Measurements from ENCODE around the gene SMARCA1. TPM values are rescaled to one million over a fixed set of nuclear protein-coding genes. Genes with fewer than 3 reads are reported as not detected.

SMARCA1 gene, protein sequence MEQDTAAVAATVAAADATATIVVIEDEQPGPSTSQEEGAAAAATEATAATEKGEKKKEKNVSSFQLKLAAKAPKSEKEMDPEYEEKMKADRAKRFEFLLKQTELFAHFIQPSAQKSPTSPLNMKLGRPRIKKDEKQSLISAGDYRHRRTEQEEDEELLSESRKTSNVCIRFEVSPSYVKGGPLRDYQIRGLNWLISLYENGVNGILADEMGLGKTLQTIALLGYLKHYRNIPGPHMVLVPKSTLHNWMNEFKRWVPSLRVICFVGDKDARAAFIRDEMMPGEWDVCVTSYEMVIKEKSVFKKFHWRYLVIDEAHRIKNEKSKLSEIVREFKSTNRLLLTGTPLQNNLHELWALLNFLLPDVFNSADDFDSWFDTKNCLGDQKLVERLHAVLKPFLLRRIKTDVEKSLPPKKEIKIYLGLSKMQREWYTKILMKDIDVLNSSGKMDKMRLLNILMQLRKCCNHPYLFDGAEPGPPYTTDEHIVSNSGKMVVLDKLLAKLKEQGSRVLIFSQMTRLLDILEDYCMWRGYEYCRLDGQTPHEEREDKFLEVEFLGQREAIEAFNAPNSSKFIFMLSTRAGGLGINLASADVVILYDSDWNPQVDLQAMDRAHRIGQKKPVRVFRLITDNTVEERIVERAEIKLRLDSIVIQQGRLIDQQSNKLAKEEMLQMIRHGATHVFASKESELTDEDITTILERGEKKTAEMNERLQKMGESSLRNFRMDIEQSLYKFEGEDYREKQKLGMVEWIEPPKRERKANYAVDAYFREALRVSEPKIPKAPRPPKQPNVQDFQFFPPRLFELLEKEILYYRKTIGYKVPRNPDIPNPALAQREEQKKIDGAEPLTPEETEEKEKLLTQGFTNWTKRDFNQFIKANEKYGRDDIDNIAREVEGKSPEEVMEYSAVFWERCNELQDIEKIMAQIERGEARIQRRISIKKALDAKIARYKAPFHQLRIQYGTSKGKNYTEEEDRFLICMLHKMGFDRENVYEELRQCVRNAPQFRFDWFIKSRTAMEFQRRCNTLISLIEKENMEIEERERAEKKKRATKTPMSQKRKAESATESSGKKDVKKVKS
- not detected in 2 replicates for total RNA-seq (2014; rRNA removed; shearing (Covaris generic))
- 0.19 TPM in 1 of 2 replicates, not detected in the other for total RNA-seq (2022)
- percentile 10 among the genes with signal in this experiment for Bru-seq, nascent RNA
- BruChase-seq, experiment 1, labeled RNA remaining after a 6-hour chase: percentile 8 among the genes with signal in this experiment
- BruChase-seq, experiment 2, labeled RNA remaining after a 2-hour chase: percentile 10 among the genes with signal in this experiment
- long read RNA-seq: 0 reads

DNA sequence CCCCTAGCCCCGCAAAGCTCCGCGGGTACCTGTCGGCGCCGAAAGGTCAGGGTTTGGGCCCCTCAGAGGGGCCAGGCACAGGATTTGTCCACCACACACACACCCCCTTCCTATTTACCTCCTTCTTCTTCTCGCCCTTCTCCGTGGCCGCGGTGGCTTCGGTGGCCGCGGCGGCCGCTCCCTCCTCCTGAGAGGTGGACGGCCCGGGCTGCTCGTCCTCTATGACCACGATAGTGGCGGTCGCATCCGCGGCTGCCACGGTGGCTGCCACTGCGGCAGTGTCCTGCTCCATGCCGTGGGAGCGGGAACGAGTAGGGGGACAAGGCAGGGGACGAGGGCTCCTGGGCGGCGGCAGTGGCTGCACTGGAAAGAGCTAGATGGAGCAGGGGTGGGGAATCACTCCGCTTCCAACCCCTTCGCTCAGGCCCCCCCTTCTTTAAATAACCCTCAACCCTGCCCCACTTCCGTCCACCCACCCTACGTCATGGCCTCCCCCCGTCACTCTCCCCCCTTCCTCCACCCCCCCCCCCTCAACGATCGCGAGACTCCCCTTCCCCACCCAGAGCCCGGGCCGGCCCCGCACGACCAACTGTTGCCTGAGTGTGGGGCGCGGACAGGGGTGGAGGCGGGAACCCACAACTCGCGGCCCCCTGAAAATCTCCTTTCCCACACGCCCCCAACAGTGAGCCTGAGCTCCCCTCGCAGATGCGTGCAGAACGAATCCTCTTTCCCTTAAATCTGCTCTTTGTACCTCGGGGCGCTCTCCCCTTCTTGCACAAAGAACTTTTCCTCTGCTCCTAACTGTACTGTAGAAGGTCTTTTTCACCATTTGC, at the start of gene SMARCA1:
SMARCA1 (minus strand) TSS at position 412 of the 833 bp plus-strand sequence; CDS start at position 292, 120 bp downstream.
- no peaks in the 10 kb centered on the region for H3K4me1 ChIP-seq (ENCODE audit: insufficient read depth, low read length, poor library complexity, severe bottlenecking)
- no peak within 1 kb of the TSS for H2AFZ ChIP-seq (ENCODE audit: low read length)
- intact Hi-C loops (cut with micrococcal nuclease; ENCODE audit: unreplicated experiment): no loop called here
- no peak within 1 kb of the TSS for H3K27ac ChIP-seq (ENCODE audit: low read depth, low read length, poor library complexity, severe bottlenecking)
- DNase-seq (ENCODE audit: low spot score): no peak
- no peak within 1 kb of the TSS for H3K4me3 ChIP-seq (ENCODE audit: low read depth, low read length, poor library complexity, severe bottlenecking)
- no TSS peak for BruUV-seq (replicated peaks)
- no peaks in the 10 kb centered on the region for H3K79me2 ChIP-seq (ENCODE audit: insufficient read depth, low read depth, low read length)
- no peaks in the 10 kb centered on the region for H3K9me3 ChIP-seq (ENCODE audit: low read length)
- CTCF ChIA-PET (ENCODE audit: unreplicated experiment): no interaction called here
- no peak within 1 kb of the TSS for H3K4me2 ChIP-seq (ENCODE audit: low read length)
- H3K36me3 ChIP-seq (ENCODE audit: insufficient read depth, low read length): no peaks in the 10 kb centered on the region
- no peaks in the 10 kb centered on the region for H4K20me1 ChIP-seq (ENCODE audit: insufficient read depth, low read length)
- POLR2A ChIA-PET: no interaction called here
- TF ChIP-seq, protein P1, sequence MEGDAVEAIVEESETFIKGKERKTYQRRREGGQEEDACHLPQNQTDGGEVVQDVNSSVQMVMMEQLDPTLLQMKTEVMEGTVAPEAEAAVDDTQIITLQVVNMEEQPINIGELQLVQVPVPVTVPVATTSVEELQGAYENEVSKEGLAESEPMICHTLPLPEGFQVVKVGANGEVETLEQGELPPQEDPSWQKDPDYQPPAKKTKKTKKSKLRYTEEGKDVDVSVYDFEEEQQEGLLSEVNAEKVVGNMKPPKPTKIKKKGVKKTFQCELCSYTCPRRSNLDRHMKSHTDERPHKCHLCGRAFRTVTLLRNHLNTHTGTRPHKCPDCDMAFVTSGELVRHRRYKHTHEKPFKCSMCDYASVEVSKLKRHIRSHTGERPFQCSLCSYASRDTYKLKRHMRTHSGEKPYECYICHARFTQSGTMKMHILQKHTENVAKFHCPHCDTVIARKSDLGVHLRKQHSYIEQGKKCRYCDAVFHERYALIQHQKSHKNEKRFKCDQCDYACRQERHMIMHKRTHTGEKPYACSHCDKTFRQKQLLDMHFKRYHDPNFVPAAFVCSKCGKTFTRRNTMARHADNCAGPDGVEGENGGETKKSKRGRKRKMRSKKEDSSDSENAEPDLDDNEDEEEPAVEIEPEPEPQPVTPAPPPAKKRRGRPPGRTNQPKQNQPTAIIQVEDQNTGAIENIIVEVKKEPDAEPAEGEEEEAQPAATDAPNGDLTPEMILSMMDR (conservative IDR thresholded peaks at IDR 0.05; ENCODE audit: low read length): no peak
- TF ChIP-seq EZH2phosphoT487 (IDR thresholded peaks at IDR 0.05; ENCODE audit: borderline replicate concordance, low read depth, low read length): no peak
- H3K9me2 ChIP-seq (ENCODE audit: insufficient read depth, low read length): no peaks in the 10 kb centered on the region

DNA sequence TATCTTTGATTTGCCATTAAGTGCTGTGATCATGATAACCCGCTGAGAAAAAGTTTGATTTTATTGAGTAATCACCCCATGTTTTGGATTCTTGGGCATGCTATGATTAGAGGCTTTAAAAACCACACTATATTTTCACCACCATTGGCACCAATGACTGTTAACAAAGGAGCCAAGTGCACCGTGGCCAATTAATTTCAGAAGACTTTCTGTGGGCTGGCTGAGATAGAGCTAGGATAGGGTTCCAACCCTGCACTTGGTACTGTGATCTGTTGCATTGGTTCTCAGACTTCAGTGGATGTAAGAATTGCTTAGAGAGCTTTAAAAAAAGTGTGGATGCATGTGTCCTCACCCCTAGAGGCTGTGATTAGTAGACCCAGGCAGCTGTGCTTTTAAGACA, 49.1 kb upstream of the SMARCA1 start:
- POLR2A ChIA-PET: interaction anchor here (0.6 kb wide), 2 partner anchors 12 to 592 kb away, joined by 3 to 4 read pairs; no protein-coding TSS in a partner anchor
- CTCF ChIA-PET (ENCODE audit: unreplicated experiment): no interaction called here
- H3K4me3 ChIP-seq (ENCODE audit: low read depth, low read length, poor library complexity, severe bottlenecking): no peak overlapping the region

More for the DNA sequence above, 49.1 kb upstream of the SMARCA1 start:
- Histone ChIP-seq H3K79me2 (ENCODE audit: insufficient read depth, low read depth, low read length) (no peaks in the 10 kb centered on the region), H3K9me2 (ENCODE audit: insufficient read depth, low read length) (no peaks in the 10 kb centered on the region), H4K20me1 (ENCODE audit: insufficient read depth, low read length) (no peaks in the 10 kb centered on the region), H3K9me3 (ENCODE audit: low read length) (no peaks in the 10 kb centered on the region), H3K36me3 (ENCODE audit: insufficient read depth, low read length) (peaks cover 36% of the 10 kb centered on the region), H3K4me2 (ENCODE audit: low read length) (no peak overlapping the region), H2AFZ (ENCODE audit: low read length) (no peak overlapping the region), H3K4me1 (ENCODE audit: insufficient read depth, low read length, poor library complexity, severe bottlenecking) (no peaks in the 10 kb centered on the region), H3K27ac (ENCODE audit: low read depth, low read length, poor library complexity, severe bottlenecking) (no peak overlapping the region)
- no TSS peak for BruUV-seq (replicated peaks)
- no peak for DNase-seq (ENCODE audit: low spot score)
- intact Hi-C loops (cut with micrococcal nuclease; ENCODE audit: unreplicated experiment): no loop called here
- TF ChIP-seq EZH2phosphoT487 (IDR thresholded peaks at IDR 0.05; ENCODE audit: borderline replicate concordance, low read depth, low read length): no peak
- TF ChIP-seq, protein P1 (conservative IDR thresholded peaks at IDR 0.05; ENCODE audit: low read length): no peak

Measured in OCI-LY7 (cell line).